Endodermal cell (in vitro differentiated cells): ENCODE data around the gene PAFAH1B1. TPM values are rescaled to one million over a fixed set of nuclear protein-coding genes. Genes with fewer than 3 reads are reported as not detected.

Source experiments
- DNase-seq: peaks from one replicate; pipeline ENCODE4 v3.0.0-alpha.2; 2017
- H3K27ac ChIP-seq: 2 replicates; pipeline ENCODE4 v1.5.1; 2013; ENCODE audit warnings: mild to moderate bottlenecking, low read depth, low read length, moderate library complexity
- H3K27me3 ChIP-seq: 2 replicates; pipeline ENCODE4 v1.6.1; 2013; ENCODE audit warnings: mild to moderate bottlenecking, low read length, moderate library complexity; ENCODE audit not compliant: insufficient read depth, control insufficient read depth, poor library complexity, severe bottlenecking
- H3K36me3 ChIP-seq: 2 replicates; pipeline ENCODE4 v1.7.0; 2013; ENCODE audit warnings: mild to moderate bottlenecking, low read length, moderate library complexity; ENCODE audit not compliant: control insufficient read depth, insufficient read depth
- H3K4me1 ChIP-seq: one replicate; pipeline ENCODE4 v1.7.0; 2013; ENCODE audit warnings: low read length; ENCODE audit not compliant: control insufficient read depth, insufficient read depth
- H3K4me3 ChIP-seq: 2 replicates; pipeline ENCODE4 v1.5.1; 2013; ENCODE audit warnings: mild to moderate bottlenecking, low read length, moderate library complexity
- H3K9ac ChIP-seq: 2 replicates; pipeline ENCODE4 v1.6.1; 2013; ENCODE audit warnings: mild to moderate bottlenecking, low read length, moderate library complexity; ENCODE audit not compliant: poor library complexity, severe bottlenecking; ENCODE audit errors: extremely low read depth
- H3K9me3 ChIP-seq: 2 replicates; pipeline ENCODE4 v1.6.1; 2013; ENCODE audit warnings: mild to moderate bottlenecking, low read length, moderate library complexity; ENCODE audit not compliant: control insufficient read depth
- H3K27ac Mint-ChIP-seq: 2 replicates; pipeline ENCODE4 v1.8.0; 2020; ENCODE audit warnings: mixed read lengths
- H3K27me3 Mint-ChIP-seq: 2 replicates; pipeline ENCODE4 v1.8.0; 2021; ENCODE audit warnings: mild to moderate bottlenecking, mixed read lengths; ENCODE audit not compliant: insufficient read depth
- H3K36me3 Mint-ChIP-seq: 2 replicates; pipeline ENCODE4 v1.8.0; 2020; ENCODE audit warnings: low read depth, mixed read lengths
- H3K4me1 Mint-ChIP-seq: 2 replicates; pipeline ENCODE4 v1.8.0; 2020; ENCODE audit warnings: mixed read lengths
- H3K4me3 Mint-ChIP-seq: 2 replicates; pipeline ENCODE4 v1.8.0; 2020; ENCODE audit warnings: mild to moderate bottlenecking, moderate library complexity, mixed read lengths
- H3K9me3 Mint-ChIP-seq: 2 replicates; pipeline ENCODE4 v1.8.0; 2020; ENCODE audit warnings: mild to moderate bottlenecking, mixed read lengths
- CTCF ChIP-seq: fragments of 200-600 bp; sonication (generic); conservative IDR thresholded peaks from 2 replicates; pipeline ENCODE4 v1.5.0; 2021; ENCODE audit warnings: antibody characterized with exemption, mild to moderate bottlenecking
- WGBS, 2 experiments: methylation state at CpG; one replicate each; pipeline versions ENCODE4 v1.1.5 to v1.1.7; 2013; ENCODE audit warnings: missing lambda C conversion rate in 2 of 2, mixed read lengths in 1 of 2; ENCODE audit not compliant: insufficient coverage in 1 of 2, insufficient read length in 1 of 2; 5-methylcytosine and 5-hydroxymethylcytosine counted together
- total RNA-seq, 2 donors: library from RNA; stranded (reverse); fragmentation: NEBNext Ultra II Directional in 1 of 2; extraction: Animal tissue kit (Norgen Biotek cat#: 25700) in 1 of 2; gene quantifications; 2 replicates in 1 of 2; 3 replicates in 1 of 2; pipeline ENCODE4 v1.2.1, GENCODE V29; 2021

PAFAH1B1 gene
- total RNA-seq, 2 donors from 2014 or later, result 157 to 200 TPM

- Mint-ChIP-seq H3K27ac (no peak overlapping the region), H3K4me3 (no peak overlapping the region), H3K9me3 (no peaks in the 10 kb centered on the region), H3K36me3 (peaks cover 9% of the 10 kb centered on the region), H3K4me1 (peaks cover 25% of the 10 kb centered on the region), H3K27me3 (no peaks in the 10 kb centered on the region)
- Histone ChIP-seq H3K9ac (no peak overlapping the region), H3K36me3 (peaks cover 31% of the 10 kb centered on the region), H3K9me3 (no peaks in the 10 kb centered on the region), H3K27me3 (no peaks in the 10 kb centered on the region), H3K4me3 (no peak overlapping the region), H3K4me1 (peaks cover 10% of the 10 kb centered on the region), H3K27ac (no peak overlapping the region)
- WGBS, 2 experiments, result 90 to 96% methylated on average over 2 to 3 of the region's 3 CpGs
- no peak for TF ChIP-seq CTCF
- no peak for DNase-seq
Measured at GRCh38 chr17:2610195-2611175, 17.0 kb downstream of the PAFAH1B1 start.

DNA sequence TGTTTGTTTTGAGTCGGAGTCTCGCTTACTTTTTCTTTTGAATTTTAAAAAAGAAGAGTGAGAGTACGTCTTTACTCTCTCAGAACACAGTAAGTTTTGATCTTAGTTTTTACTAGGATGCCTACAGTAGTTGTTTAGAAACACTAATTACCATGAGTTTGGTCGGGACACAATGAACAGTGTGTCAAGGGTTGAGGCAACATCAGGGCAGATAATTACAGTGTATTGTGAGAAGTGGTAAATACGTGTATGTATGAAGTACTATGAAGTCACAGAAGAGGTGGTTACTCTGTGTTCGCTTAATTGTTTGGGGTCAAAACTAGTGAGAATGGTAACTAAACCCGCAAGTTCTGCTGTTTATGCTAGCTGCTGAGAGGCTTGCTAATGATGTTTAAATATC is 18.2 kb downstream of the PAFAH1B1 start:
- H3K9me3 ChIP-seq, result no peaks in the 10 kb centered on the region
- H3K27ac ChIP-seq, result no peak overlapping the region
- Mint-ChIP-seq H3K27ac (peak overlapping the region; percentile 0), H3K36me3 (peaks cover 8% of the 10 kb centered on the region), H3K4me1 (peaks cover 28% of the 10 kb centered on the region), H3K27me3 (no peaks in the 10 kb centered on the region), H3K9me3 (no peaks in the 10 kb centered on the region), H3K4me3 (no peak overlapping the region)
- H3K9ac ChIP-seq, result no peak overlapping the region
- H3K4me1 ChIP-seq, result peaks cover 10% of the 10 kb centered on the region
- TF ChIP-seq CTCF, result no peak
- DNase-seq, result no peak
- no peak overlapping the region for H3K4me3 ChIP-seq
- H3K36me3 ChIP-seq, result peaks cover 33% of the 10 kb centered on the region
- no peaks in the 10 kb centered on the region for H3K27me3 ChIP-seq
- WGBS, 2 experiments, result 89 to 96% methylated on average over 5 to 7 of the region's 7 CpGs

GRCh38 chr17:2612630-2613029 is 19.2 kb downstream of the PAFAH1B1 start:
- H3K9me3 Mint-ChIP-seq, result no peaks in the 10 kb centered on the region
- H3K4me3 Mint-ChIP-seq, result no peak overlapping the region
- H3K9me3 ChIP-seq, result no peaks in the 10 kb centered on the region
- no peak for TF ChIP-seq CTCF
- no peak overlapping the region for H3K27ac ChIP-seq
- 93% methylated on average over 6 of the region's 7 CpGs; no CpG with 5 or more reads in 1 of the 2 experiments for WGBS, 2 experiments
- peaks cover 41% of the 10 kb centered on the region for H3K36me3 ChIP-seq
- H3K36me3 Mint-ChIP-seq, result peaks cover 16% of the 10 kb centered on the region
- no peak for DNase-seq
- no peak overlapping the region for H3K27ac Mint-ChIP-seq
- no peak overlapping the region for H3K4me3 ChIP-seq
- peaks cover 28% of the 10 kb centered on the region for H3K4me1 Mint-ChIP-seq
- H3K27me3 Mint-ChIP-seq, result no peaks in the 10 kb centered on the region
- no peaks in the 10 kb centered on the region for H3K27me3 ChIP-seq
- no peak overlapping the region for H3K9ac ChIP-seq
- peaks cover 10% of the 10 kb centered on the region for H3K4me1 ChIP-seq
